Measurements from ENCODE around the gene TTC33. TPM values are rescaled to one million over a fixed set of nuclear protein-coding genes. Genes with fewer than 3 reads are reported as not detected.
"Not testable (repeated sequence)": the region's sequence is repeated elsewhere in the genome, so short reads cannot be mapped to it uniquely, and the experiment has no call there.

The TTC33 gene
- total and polyA plus RNA-seq, 10 donors: 4.3 to 17.9 (median 13.7) TPM

GRCh38 chr5:40734986-40735385 is 20.8 kb downstream of the TTC33 start:
- peaks cover 0 to 9% (median 6%) of the 10 kb centered on the region in 8 donors for H3K9me3 ChIP-seq
- TF ChIP-seq, protein P1, sequence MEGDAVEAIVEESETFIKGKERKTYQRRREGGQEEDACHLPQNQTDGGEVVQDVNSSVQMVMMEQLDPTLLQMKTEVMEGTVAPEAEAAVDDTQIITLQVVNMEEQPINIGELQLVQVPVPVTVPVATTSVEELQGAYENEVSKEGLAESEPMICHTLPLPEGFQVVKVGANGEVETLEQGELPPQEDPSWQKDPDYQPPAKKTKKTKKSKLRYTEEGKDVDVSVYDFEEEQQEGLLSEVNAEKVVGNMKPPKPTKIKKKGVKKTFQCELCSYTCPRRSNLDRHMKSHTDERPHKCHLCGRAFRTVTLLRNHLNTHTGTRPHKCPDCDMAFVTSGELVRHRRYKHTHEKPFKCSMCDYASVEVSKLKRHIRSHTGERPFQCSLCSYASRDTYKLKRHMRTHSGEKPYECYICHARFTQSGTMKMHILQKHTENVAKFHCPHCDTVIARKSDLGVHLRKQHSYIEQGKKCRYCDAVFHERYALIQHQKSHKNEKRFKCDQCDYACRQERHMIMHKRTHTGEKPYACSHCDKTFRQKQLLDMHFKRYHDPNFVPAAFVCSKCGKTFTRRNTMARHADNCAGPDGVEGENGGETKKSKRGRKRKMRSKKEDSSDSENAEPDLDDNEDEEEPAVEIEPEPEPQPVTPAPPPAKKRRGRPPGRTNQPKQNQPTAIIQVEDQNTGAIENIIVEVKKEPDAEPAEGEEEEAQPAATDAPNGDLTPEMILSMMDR (IDR thresholded peaks at IDR 0.05 in 8 of 11, conservative IDR thresholded peaks at IDR 0.05 in 3 of 11): no peak
- TF ChIP-seq POLR2A (IDR thresholded peaks at IDR 0.05) (no peak), POLR2AphosphoS5 (IDR thresholded peaks at IDR 0.05) (no peak)
- 54 to 72% (median 62%) methylated on average over 2 of the region's 2 CpGs for WGBS, 5 donors
- H3K36me3 ChIP-seq: peaks cover 0 to 25% (median 8%) of the 10 kb centered on the region in 6 donors
- H3K27me3 ChIP-seq (replicated peaks in 1 of 7): no peaks in the 10 kb centered on the region
- H3K4me1 ChIP-seq: peaks cover 0 to 36% (median 25%) of the 10 kb centered on the region in 6 donors
- no peak for DNase-seq
- intact Hi-C loops (cut with DNase I; ENCODE audit: low total_unique reads): loop anchor here (5.0 to 10.0 kb wide), 2 partner anchors 788 to 1020 kb away; no protein-coding TSS in a partner anchor
- H3K27ac ChIP-seq: peak overlapping the region in 5 of 8 donors; percentile 19 to 66 (median 52)
- H3K4me3 ChIP-seq: no peak overlapping the region

GRCh38 chr5:40733879-40734563 is 21.7 kb downstream of the TTC33 start:
- H3K9me3 ChIP-seq: no peaks in the 10 kb centered on the region
- TF ChIP-seq, protein P1 (IDR thresholded peaks at IDR 0.05 in 8 of 11, conservative IDR thresholded peaks at IDR 0.05 in 3 of 11): no peak
- TF ChIP-seq POLR2AphosphoS5 (IDR thresholded peaks at IDR 0.05) (no peak), POLR2A (IDR thresholded peaks at IDR 0.05) (no peak)
- H3K4me3 ChIP-seq: no peak overlapping the region
- H3K4me1 ChIP-seq: peaks cover 0 to 36% (median 25%) of the 10 kb centered on the region in 6 donors
- peak overlapping the region in 6 of 8 donors; percentile 19 to 66 (median 52) for H3K27ac ChIP-seq
- H3K27me3 ChIP-seq (replicated peaks in 1 of 7): no peaks in the 10 kb centered on the region
- intact Hi-C loops (cut with DNase I; ENCODE audit: low total_unique reads): loop anchor here (10.0 kb wide), 1 partner anchor 1019 kb away; no protein-coding TSS in a partner anchor
- peaks cover 0 to 25% (median 2%) of the 10 kb centered on the region in 6 donors for H3K36me3 ChIP-seq
- DNase-seq: no peak
- 39 to 49% (median 41%) methylated on average over 3 of the region's 3 CpGs for WGBS, 5 donors

DNA sequence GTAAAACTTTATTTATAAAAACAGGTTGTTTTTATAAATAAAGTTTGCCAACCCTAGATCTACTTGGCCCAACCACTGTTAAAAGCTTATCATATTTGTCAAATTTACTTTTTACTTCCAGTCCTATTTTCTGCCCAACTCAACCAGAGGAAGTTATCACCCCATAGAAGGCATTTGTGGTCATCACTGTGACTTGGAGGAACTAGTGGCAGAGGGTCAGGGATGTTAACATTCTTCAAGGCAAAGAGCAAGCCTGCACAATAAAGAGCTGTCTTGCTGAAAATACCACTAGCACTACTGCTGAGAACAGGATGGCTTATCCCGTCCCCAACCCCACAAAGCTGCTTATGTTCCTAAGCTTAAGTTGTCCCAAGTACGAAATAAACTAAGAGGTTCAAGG is 22.3 kb downstream of the TTC33 start:
- Histone ChIP-seq H3K4me1 (peaks cover 0 to 36% (median 25%) of the 10 kb centered on the region in 6 donors), H3K36me3 (peaks cover 0 to 19% (median 2%) of the 10 kb centered on the region in 6 donors), H3K27me3 (replicated peaks in 1 of 7) (no peaks in the 10 kb centered on the region), H3K4me3 (no peak overlapping the region), H3K27ac (peak overlapping the region in 5 of 8 donors; percentile 19 to 66 (median 52)), H3K9me3 (no peaks in the 10 kb centered on the region)
- DNase-seq: no peak
- WGBS, 5 donors: 49 to 71% (median 57%) methylated on average over 2 of the region's 2 CpGs
- intact Hi-C loops (cut with DNase I; ENCODE audit: low total_unique reads): loop anchor here (10.0 kb wide), 1 partner anchor 1019 kb away; no protein-coding TSS in a partner anchor
- TF ChIP-seq POLR2A (IDR thresholded peaks at IDR 0.05) (no peak), POLR2AphosphoS5 (IDR thresholded peaks at IDR 0.05) (peak in 1 of 3 donors; percentile 15)
- TF ChIP-seq, protein P1 (IDR thresholded peaks at IDR 0.05 in 8 of 11, conservative IDR thresholded peaks at IDR 0.05 in 3 of 11): no peak

DNA sequence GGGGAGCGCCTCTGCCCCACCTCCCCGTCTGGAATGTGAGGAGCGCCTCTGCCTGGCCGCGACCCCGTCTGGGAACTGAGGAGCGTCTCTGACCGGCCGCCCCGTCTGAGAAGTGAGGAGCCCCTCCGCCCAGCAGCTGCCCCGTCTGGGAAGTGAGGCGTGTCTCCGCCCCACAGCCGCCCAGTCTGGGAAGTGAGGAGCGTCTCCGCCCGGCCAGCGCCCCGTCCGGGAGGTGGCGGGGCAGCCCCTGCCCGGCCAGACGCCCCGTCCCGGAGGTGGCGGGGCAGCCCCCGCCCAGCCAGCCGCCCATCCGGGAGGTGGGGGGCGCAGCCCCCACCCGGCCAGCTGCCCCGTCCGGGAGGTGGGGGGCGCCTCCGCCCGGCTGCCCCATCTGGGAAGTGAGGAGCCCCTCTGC is 33.3 kb downstream of the TTC33 start:
- H3K27me3 ChIP-seq (replicated peaks in 1 of 7); DNase-seq; H3K4me3 ChIP-seq; intact Hi-C loops (cut with DNase I; ENCODE audit: low total_unique reads); H3K4me1 ChIP-seq; H3K27ac ChIP-seq: not testable (repeated sequence)
- 92 to 99% (median 96%) methylated on average over 9 to 37 of the region's 37 CpGs for WGBS, 5 donors
- Histone ChIP-seq H3K9me3 (peaks cover 0 to 17% (median 3%) of the 10 kb centered on the region in 8 donors), H3K36me3 (peaks cover 0 to 88% (median 11%) of the 10 kb centered on the region in 6 donors)

Measured in spleen (tissue), 11 donors.